Omental fat pad (tissue), 4 donors: ENCODE data around the gene CHML. TPM values are rescaled to one million over a fixed set of nuclear protein-coding genes. Genes with fewer than 3 reads are reported as not detected.

ENCODE experiments used
- ATAC-seq: fragments of 150-250 bp; one replicate; pipeline ENCODE4 v1.9.1; 2016; ENCODE audit warnings: mild to moderate bottlenecking, moderate library complexity; ENCODE audit not compliant: low FRiP score
- DNase-seq: peaks from one replicate; pipeline ENCODE4 v3.0.0-alpha.2; 2019; ENCODE audit warnings: low spot score
- total RNA-seq, 4 donors: library from RNA; depleted of rRNA; stranded (reverse); fragments of >200 nt; gene quantifications; one replicate each; pipeline ENCODE4 v1.1.0, GENCODE V29; 2016
- TF ChIP-seq, protein P1 (sequence below), 3 donors: fragments of 450-650 bp; IDR thresholded peaks; one replicate each; pipeline ENCODE4 v1.5.1; 2016 to 2017; ENCODE audit warnings: antibody characterized with exemption in 3 of 3, mild to moderate bottlenecking in 3 of 3, moderate library complexity in 2 of 3

CHML gene
- total RNA-seq, 4 donors from 2014 or later, result 4.8 to 12.6 (median 7.7) TPM

GRCh38 chr1:241611736-241612135 lies 28.4 kb downstream of the CHML start:
- DNase-seq (no peak), ATAC-seq (no peak)
- TF ChIP-seq, protein P1, sequence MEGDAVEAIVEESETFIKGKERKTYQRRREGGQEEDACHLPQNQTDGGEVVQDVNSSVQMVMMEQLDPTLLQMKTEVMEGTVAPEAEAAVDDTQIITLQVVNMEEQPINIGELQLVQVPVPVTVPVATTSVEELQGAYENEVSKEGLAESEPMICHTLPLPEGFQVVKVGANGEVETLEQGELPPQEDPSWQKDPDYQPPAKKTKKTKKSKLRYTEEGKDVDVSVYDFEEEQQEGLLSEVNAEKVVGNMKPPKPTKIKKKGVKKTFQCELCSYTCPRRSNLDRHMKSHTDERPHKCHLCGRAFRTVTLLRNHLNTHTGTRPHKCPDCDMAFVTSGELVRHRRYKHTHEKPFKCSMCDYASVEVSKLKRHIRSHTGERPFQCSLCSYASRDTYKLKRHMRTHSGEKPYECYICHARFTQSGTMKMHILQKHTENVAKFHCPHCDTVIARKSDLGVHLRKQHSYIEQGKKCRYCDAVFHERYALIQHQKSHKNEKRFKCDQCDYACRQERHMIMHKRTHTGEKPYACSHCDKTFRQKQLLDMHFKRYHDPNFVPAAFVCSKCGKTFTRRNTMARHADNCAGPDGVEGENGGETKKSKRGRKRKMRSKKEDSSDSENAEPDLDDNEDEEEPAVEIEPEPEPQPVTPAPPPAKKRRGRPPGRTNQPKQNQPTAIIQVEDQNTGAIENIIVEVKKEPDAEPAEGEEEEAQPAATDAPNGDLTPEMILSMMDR (IDR thresholded peaks at IDR 0.05), result no peak

DNA sequence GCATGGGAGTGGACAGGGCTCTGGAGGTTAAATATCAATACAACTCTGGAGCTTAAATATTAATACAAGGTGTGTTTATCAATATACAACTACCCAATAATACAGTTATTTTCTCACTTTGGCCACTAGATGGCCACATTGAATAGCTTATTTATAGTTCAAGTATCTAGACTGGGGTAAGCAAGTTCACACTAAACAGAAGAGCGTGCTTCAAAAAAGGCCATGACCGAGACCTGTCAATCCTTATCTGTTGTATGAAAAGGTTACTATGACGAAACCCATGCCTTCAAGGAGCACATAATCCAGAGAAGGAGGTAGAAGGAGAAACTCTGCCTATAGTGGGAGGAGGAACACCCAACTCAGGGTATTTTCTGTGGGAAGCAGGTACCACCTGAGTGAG lies 29.1 kb downstream of the CHML start:
- TF ChIP-seq, protein P1 (IDR thresholded peaks at IDR 0.05), result peak in 2 of 3 donors; percentile 33 to 34
- ATAC-seq (peak; percentile 62), DNase-seq (no peak)

- TF ChIP-seq, protein P1 (IDR thresholded peaks at IDR 0.05), result no peak
- DNase-seq (no peak), ATAC-seq (no peak)
Measured at GRCh38 chr1:241610056-241610815, 29.9 kb downstream of the CHML start.

DNA sequence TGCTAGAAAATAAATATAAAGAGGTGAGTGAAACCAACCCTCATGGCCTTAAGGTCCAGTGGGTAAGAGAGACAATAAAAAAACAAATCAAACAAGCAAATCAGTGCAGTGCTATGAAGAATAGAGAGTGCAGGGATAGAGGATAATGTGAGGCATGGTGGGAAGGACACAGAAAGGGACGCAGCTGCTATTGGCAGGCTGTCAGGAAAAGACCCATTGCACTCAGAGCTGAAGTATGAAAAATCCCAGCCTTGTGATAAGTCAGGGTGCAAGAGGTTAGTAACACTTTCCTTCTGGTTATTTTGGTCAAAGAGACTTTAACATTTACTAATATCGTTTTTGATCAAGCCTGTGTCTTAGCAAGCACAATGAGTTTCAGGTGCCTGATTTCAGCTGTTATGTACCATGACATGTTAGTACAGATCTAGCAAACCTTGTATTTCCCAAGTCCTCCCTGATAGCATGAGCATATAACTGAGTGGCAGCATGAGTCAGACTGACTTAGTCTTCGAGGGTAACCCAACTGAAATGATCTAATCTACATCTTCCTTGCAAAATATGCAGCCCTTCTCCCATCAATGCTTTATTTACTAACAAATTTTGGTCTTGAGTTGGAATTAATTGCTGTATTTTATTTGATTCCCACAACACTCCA lies 31.7 kb downstream of the CHML start:
- DNase-seq, result no peak
- TF ChIP-seq, protein P1 (IDR thresholded peaks at IDR 0.05), result no peak
- no peak for ATAC-seq

GRCh38 chr1:241607497-241607896 lies 32.7 kb downstream of the CHML start:
- ATAC-seq (no peak), DNase-seq (no peak)
- TF ChIP-seq, protein P1 (IDR thresholded peaks at IDR 0.05), result no peak

DNA sequence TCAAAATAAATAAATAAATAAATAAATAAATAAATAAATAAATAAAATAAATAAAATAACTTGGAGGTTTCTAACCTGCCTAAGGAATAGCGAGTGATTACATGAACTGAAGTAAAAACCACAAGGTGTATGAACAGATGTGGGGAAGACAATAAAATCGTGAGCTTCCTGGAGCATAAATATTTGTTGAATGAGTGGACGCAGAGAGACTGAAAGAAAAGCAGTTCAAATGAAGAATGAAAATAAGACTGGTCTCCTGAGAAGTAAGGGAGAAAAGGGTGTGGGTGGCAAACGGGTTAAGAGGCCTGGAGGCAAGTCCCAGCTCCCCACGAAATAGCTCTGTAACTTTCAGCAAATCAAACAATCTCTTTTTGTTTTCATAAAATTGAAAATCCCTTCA lies 33.6 kb downstream of the CHML start:
- DNase-seq (no peak), ATAC-seq (no peak)

More for the DNA sequence above, 33.6 kb downstream of the CHML start:
- TF ChIP-seq, protein P1 (IDR thresholded peaks at IDR 0.05), result no peak
